HepG2 (cell line): ENCODE data around the gene MAN2A1. TPM values are rescaled to one million over a fixed set of nuclear protein-coding genes. Genes with fewer than 3 reads are reported as not detected.

ENCODE experiments used
- ATAC-seq: fragments of 200-7000 bp; cut with Tn5 transposase; 3 replicates; pipeline ENCODE4 v1.9.1; 2020; ENCODE audit warnings: mild to moderate bottlenecking, moderate library complexity
- BruUV-seq: library from RNA; stranded (reverse); fragments of 400-500 nt; replicated peaks from 2 replicates; lab custom pipeline; 2021; lab: Mats Ljungman, UMichigan
- CTCF ChIA-PET: fragments of 300-600 bp; formaldehyde crosslinking; extraction: SDS; loops from one replicate; lab custom pipeline; 2021; ENCODE audit warnings: low total read pairs, inconsistent platforms, low intra/inter-chr PET ratio; lab: Yijun Ruan, JAX
- POLR2A ChIA-PET: fragments of 350-600 bp; sonication (Branson Sonifier 250); formaldehyde crosslinking; loops from one replicate; lab custom pipeline; 2020; ENCODE audit warnings: antibody characterized with exemption, inconsistent platforms; lab: Yijun Ruan, JAX
- DNase-seq: peaks from one replicate; pipeline ENCODE4 v3.0.0-alpha.2; 2015; ENCODE audit warnings: low spot score
- FAIRE-seq: peaks from 3 replicates; lab custom pipeline; 2011; peaks lifted over from hg19 to GRCh38; lab: Jason Lieb, UNC
- H2AFZ ChIP-seq: one replicate; pipeline ENCODE4 v1.6.1; 2011; ENCODE audit warnings: low read length, inconsistent platforms
- H3K27ac ChIP-seq: fragments of 300-600 bp; 3 replicates; pipeline ENCODE4 v1.8.0; 2011; ENCODE audit warnings: mixed run types, mild to moderate bottlenecking, mixed read lengths, low read length, inconsistent platforms; ENCODE audit not compliant: insufficient read depth; ENCODE audit errors: extremely low read length
- H3K27me3 ChIP-seq, 2 experiments: fragments of 200-600 bp in 1 of 2; 2 replicates in 1 of 2; 3 replicates in 1 of 2; pipeline versions ENCODE4 v1.6.0 to v1.8.0; 2011; ENCODE audit warnings: low read length in 2 of 2, mild to moderate bottlenecking in 2 of 2, moderate library complexity in 2 of 2, inconsistent platforms in 1 of 2; ENCODE audit not compliant: insufficient read depth in 2 of 2, control insufficient read depth in 1 of 2
- H3K36me3 ChIP-seq, 2 experiments: fragments of 200-600 bp in 1 of 2; replicated peaks in 1 of 2; 2 replicates in 1 of 2; 3 replicates in 1 of 2; pipeline versions ENCODE4 v1.5.1 to v1.8.0; 2011; ENCODE audit warnings: low read length in 2 of 2, inconsistent platforms in 1 of 2; ENCODE audit not compliant: insufficient read depth in 2 of 2, control insufficient read depth in 1 of 2
- H3K4me1 ChIP-seq: 2 replicates; pipeline ENCODE4 v1.5.1; 2012; ENCODE audit warnings: low read length, inconsistent platforms; ENCODE audit not compliant: insufficient read depth
- H3K4me2 ChIP-seq: 2 replicates; pipeline ENCODE4 v1.6.0; 2011; ENCODE audit warnings: low read depth, low read length, inconsistent platforms
- H3K4me3 ChIP-seq, 3 experiments: fragments of 200-600 bp in 1 of 3; sonication (generic), shearing (Covaris generic) in 1 of 3; replicated peaks in 1 of 3; 2 replicates each; pipeline ENCODE4 v1.5.1; 2011 to 2016; ENCODE audit warnings: low read length in 3 of 3, inconsistent platforms in 2 of 3, low read depth in 2 of 3, mild to moderate bottlenecking in 2 of 3, control low read depth in 1 of 3, mixed read lengths in 1 of 3; ENCODE audit not compliant: insufficient read depth in 1 of 3
- H3K79me2 ChIP-seq: one replicate; pipeline ENCODE4 v1.6.1; 2011; ENCODE audit warnings: low read length, inconsistent platforms; ENCODE audit not compliant: insufficient read depth
- H3K9ac ChIP-seq: 2 replicates; pipeline ENCODE4 v1.6.0; 2011; ENCODE audit warnings: mild to moderate bottlenecking, low read depth, low read length, inconsistent platforms; ENCODE audit not compliant: insufficient read depth
- H3K9me3 ChIP-seq: 2 replicates; pipeline ENCODE4 v1.5.1; 2012; ENCODE audit warnings: mild to moderate bottlenecking, low read length
- H4K20me1 ChIP-seq: 2 replicates; pipeline ENCODE4 v1.6.0; 2011; ENCODE audit warnings: inconsistent platforms, mild to moderate bottlenecking, low read length, moderate library complexity; ENCODE audit not compliant: insufficient read depth
- DBP ChIP-seq: sonication (generic); formaldehyde crosslinking; IDR thresholded peaks from 2 replicates; pipeline ENCODE4 v1.4.0; 2020; ENCODE audit warnings: missing genetic modification reagents; ENCODE audit errors: not compliant biosample characterization
- DNMT1 ChIP-seq: sonication (generic); formaldehyde crosslinking; IDR thresholded peaks from 2 replicates; pipeline ENCODE4 v1.5.1; 2020; ENCODE audit warnings: mild to moderate bottlenecking, missing genetic modification reagents
- E2F1 ChIP-seq: sonication (generic); formaldehyde crosslinking; IDR thresholded peaks from 2 replicates; pipeline ENCODE4 v1.5.0; 2020; ENCODE audit warnings: missing genetic modification reagents
- ELF3 ChIP-seq: IDR thresholded peaks from 2 replicates; pipeline ENCODE4 v1.6.1; 2016; ENCODE audit warnings: missing genetic modification reagents, missing compliant biosample characterization
- HOXD1 ChIP-seq: sonication (generic); formaldehyde crosslinking; IDR thresholded peaks from 2 replicates; pipeline ENCODE4 v1.5.0; 2020; ENCODE audit warnings: missing genetic modification reagents
- KMT2A ChIP-seq: sonication (generic); formaldehyde crosslinking; IDR thresholded peaks from 2 replicates; pipeline ENCODE4 v1.4.0; 2020; ENCODE audit warnings: missing genetic modification reagents
- NONO ChIP-seq, 2 experiments: fragments of 450-650 bp in 1 of 2; sonication (generic) in 1 of 2; formaldehyde crosslinking in 1 of 2; IDR thresholded peaks in 1 of 2; conservative IDR thresholded peaks in 1 of 2; 2 replicates each; pipeline versions ENCODE4 v1.6.1 to v1.8.0; 2017 to 2022; ENCODE audit warnings: mild to moderate bottlenecking in 1 of 2, missing genetic modification reagents in 1 of 2, moderate library complexity in 1 of 2
- NR2F1 ChIP-seq, 2 experiments: fragments of 450-650 bp in 1 of 2; formaldehyde crosslinking in 1 of 2; IDR thresholded peaks; 2 replicates each; pipeline versions ENCODE4 v1.5.0 to v1.6.1; 2016 to 2020; ENCODE audit warnings: mild to moderate bottlenecking in 1 of 2, missing compliant biosample characterization in 1 of 2, missing genetic modification reagents in 1 of 2, moderate library complexity in 1 of 2
- POGZ ChIP-seq: sonication (generic); formaldehyde crosslinking; IDR thresholded peaks from 2 replicates; pipeline ENCODE4 v1.4.0; 2020; ENCODE audit warnings: mild to moderate bottlenecking, missing genetic modification reagents
- RFX3 ChIP-seq: IDR thresholded peaks from 2 replicates; pipeline ENCODE4 v1.6.1; 2016; ENCODE audit warnings: missing biosample characterization, missing genetic modification reagents
- SMYD3 ChIP-seq: sonication (generic); formaldehyde crosslinking; IDR thresholded peaks from 2 replicates; pipeline ENCODE4 v1.8.1; 2023; ENCODE audit warnings: mild to moderate bottlenecking, missing genetic modification reagents
- SRSF9 ChIP-seq: fragments of 200-400 bp; formaldehyde crosslinking; IDR thresholded peaks from 2 replicates; pipeline ENCODE4 v1.6.1; 2018; ENCODE audit warnings: borderline replicate concordance, mild to moderate bottlenecking, low read depth, low read length; ENCODE audit not compliant: insufficient read depth, poor library complexity, severe bottlenecking
- TRIM24 ChIP-seq: sonication (generic); formaldehyde crosslinking; IDR thresholded peaks from 2 replicates; pipeline ENCODE4 v1.8.0; 2022; ENCODE audit warnings: mild to moderate bottlenecking, missing genetic modification reagents
- ZHX1 ChIP-seq: sonication (generic); formaldehyde crosslinking; IDR thresholded peaks from 2 replicates; pipeline ENCODE4 v1.8.1; 2022; ENCODE audit warnings: low read depth, mild to moderate bottlenecking, missing genetic modification reagents
- ZNF44 ChIP-seq: sonication (generic); formaldehyde crosslinking; IDR thresholded peaks from 2 replicates; pipeline ENCODE4 v1.5.1; 2020; ENCODE audit warnings: mild to moderate bottlenecking, missing genetic modification reagents
- ZNF724P ChIP-seq: sonication (generic); formaldehyde crosslinking; IDR thresholded peaks from 2 replicates; pipeline ENCODE4 v1.8.0; 2022; ENCODE audit warnings: missing genetic modification reagents, borderline replicate concordance
- WGBS: methylation state at CpG from one replicate; pipeline ENCODE4 v1.1.6; 2017; ENCODE audit warnings: low lambda C conversion rate; 5-methylcytosine and 5-hydroxymethylcytosine counted together
- in situ Hi-C: cut with HindIII; loops from 2 replicates; pipeline ENCODE4 v1.10.0; 2017; ENCODE audit warnings: low pct_unique_long_range_greater_than_20kb; ENCODE audit not compliant: extremely low pct_ligation_motif_present
- intact Hi-C: fragments of 100-400 bp; cut with micrococcal nuclease; formaldehyde crosslinking; loops from one replicate; pipeline ENCODE4 v1.10.0; 2022; ENCODE audit not compliant: unreplicated experiment
- polyA plus RNA-seq, 8 experiments: library from polyadenylated mRNA; depleted of rRNA in 3 of 8; stranded (reverse) in 7 of 8; unstranded in 1 of 8; fragments of >200 nt; fragmentation: Illumina TruSeq in 4 of 8; extraction: Trizol in 4 of 8; gene quantifications; 2 replicates each; pipeline versions ENCODE4 v1.2.1 to v1.2.3, GENCODE V29; 2011 to 2016; ENCODE audit warnings: low read depth in 4 of 8, missing spikeins in 1 of 8, mixed read lengths in 1 of 8; ENCODE audit not compliant: insufficient read depth in 1 of 8
- total RNA-seq, 5 experiments: library from RNA; depleted of rRNA; stranded (reverse); fragments of >200 nt; fragmentation: Illumina TruSeq; extraction: Trizol; gene quantifications; 2 replicates each; pipeline ENCODE4 v1.2.3, GENCODE V29; 2016; ENCODE audit warnings: low read depth in 1 of 5

MAN2A1 gene
- total and polyA plus RNA-seq, 2 of the 13 experiments (the other 11 are each of a cell fraction or from before 2014, with no cell fraction given) = 56.2 to 80.5 TPM

GRCh38 chr5:109669991-109670706, 19.6 kb upstream of the MAN2A1 start:
- no peaks in the 10 kb centered on the region for H3K36me3 ChIP-seq
- POLR2A ChIA-PET = no interaction called here
- intact Hi-C loops (no loop called here), in situ Hi-C loops (no loop called here)
- DNase-seq (no peak), FAIRE-seq (no peak), ATAC-seq (no peak)
- H3K9me3 ChIP-seq = no peaks in the 10 kb centered on the region
- H3K4me1 ChIP-seq = no peaks in the 10 kb centered on the region
- H3K4me3 ChIP-seq = no peak overlapping the region
- H3K27ac ChIP-seq = no peak overlapping the region
- H3K79me2 ChIP-seq = no peaks in the 10 kb centered on the region
- H3K27me3 ChIP-seq = peaks cover 0 to 17% of the 10 kb centered on the region in 2 experiments; a peak in 3 of 5 replicates
- CTCF ChIA-PET = no interaction called here
- TF ChIP-seq NR2F1 (CRISPR knock-in tag; IDR thresholded peaks at IDR 0.05) (no peak), TRIM24 (CRISPR knock-in tag) (no peak), HOXD1 (CRISPR knock-in tag) (no peak), NONO (IDR thresholded peaks at IDR 0.05) (no peak), NONO (CRISPR knock-in tag; conservative IDR thresholded peaks at IDR 0.05) (no peak), SRSF9 (no peak), DNMT1 (CRISPR knock-in tag) (no peak), SMYD3 (CRISPR knock-in tag) (no peak), ZHX1 (no peak), ZNF724P (CRISPR knock-in tag) (no peak), ZNF44 (CRISPR knock-in tag) (no peak), ELF3 (CRISPR knock-in tag) (no peak), E2F1 (no peak), DBP (CRISPR knock-in tag) (no peak), RFX3 (no peak), KMT2A (no peak), POGZ (CRISPR knock-in tag) (no peak)
- no peak overlapping the region for H3K9ac ChIP-seq
- no peak overlapping the region for H2AFZ ChIP-seq
- BruUV-seq = no TSS peak
- WGBS = 91% methylated on average over 1 of the region's 1 CpG
- H4K20me1 ChIP-seq = no peaks in the 10 kb centered on the region
- H3K4me2 ChIP-seq = no peak overlapping the region
